SIG-M5 treated with dmso at 0.1 percent for 504 hours (cell line): ENCODE measurements around the gene SLN.
A peak's percentile ranks its signal among the peaks of the same experiment; 100 is the strongest.
"Not testable (repeated sequence)": the region's sequence is repeated elsewhere in the genome, so short reads cannot be mapped to it uniquely, and the experiment has no call there.

Source experiments
- DNase-seq: peaks from one replicate; lab custom pipeline; 2025; ENCODE audit not compliant: unreplicated experiment; lab: John Stamatoyannopoulos, UW

Gene SLN

GRCh38 chr11:107711861-107712755, at the start of gene SLN:
Gene SLN (minus strand): TSS chr11:107712056.
- DNase-seq, result no peak

- DNase-seq, result not testable (repeated sequence)
Observed at GRCh38 chr11:107758719-107759355, 47.0 kb upstream of the SLN start.

GRCh38 chr11:107757661-107758060, 45.8 kb upstream of the SLN start:
- DNase-seq, result no peak

GRCh38 chr11:107756553-107756952, 44.7 kb upstream of the SLN start:
- DNase-seq, result no peak

- DNase-seq, result no peak
Observed at GRCh38 chr11:107752949-107753822, 41.3 kb upstream of the SLN start.

GRCh38 chr11:107752508-107752907, 40.7 kb upstream of the SLN start:
- no peak for DNase-seq

- DNase-seq, result no peak
Observed at GRCh38 chr11:107751082-107751481, 39.2 kb upstream of the SLN start.

GRCh38 chr11:107750313-107750712, 38.5 kb upstream of the SLN start:
- no peak for DNase-seq

- DNase-seq, result no peak
Observed at GRCh38 chr11:107747622-107748021, 35.8 kb upstream of the SLN start.

GRCh38 chr11:107744736-107745135, 32.9 kb upstream of the SLN start:
- DNase-seq, result no peak

GRCh38 chr11:107743191-107743590, 31.3 kb upstream of the SLN start:
- DNase-seq, result no peak

GRCh38 chr11:107741044-107741823, 29.4 kb upstream of the SLN start:
- DNase-seq, result peak; percentile 76

- DNase-seq, result no peak
Observed at GRCh38 chr11:107740271-107740670, 28.4 kb upstream of the SLN start.

GRCh38 chr11:107736546-107736945, 24.7 kb upstream of the SLN start:
- DNase-seq, result no peak

- no peak for DNase-seq
Observed at GRCh38 chr11:107733518-107733917, 21.7 kb upstream of the SLN start.

- DNase-seq, result no peak
Observed at GRCh38 chr11:107732689-107733051, 20.8 kb upstream of the SLN start.

- DNase-seq, result no peak
Observed at GRCh38 chr11:107731941-107732688, 20.3 kb upstream of the SLN start.

GRCh38 chr11:107722662-107723061, 10.8 kb upstream of the SLN start:
- DNase-seq, result no peak

GRCh38 chr11:107721207-107721606, 9.4 kb upstream of the SLN start:
- no peak for DNase-seq

- DNase-seq, result no peak
Observed at GRCh38 chr11:107720303-107720774, 8.5 kb upstream of the SLN start.
